ENCODE results near the gene STXBP4. TPM values are rescaled to one million over a fixed set of nuclear protein-coding genes. Genes with fewer than 3 reads are reported as not detected.

The STXBP4 gene
- total RNA-seq, 1 experiment from 2014 or later = 13.6 TPM

GRCh38 chr17:55117164-55117563, 148.6 kb downstream of the STXBP4 start:
- no peaks in the 10 kb centered on the region for H4K20me1 ChIP-seq (ENCODE audit: insufficient read depth)
- no peaks in the 10 kb centered on the region for H3K36me3 ChIP-seq (ENCODE audit: control insufficient read depth in 1 of 2, insufficient read depth in 2 of 2, low read length in 2 of 2)
- no peaks in the 10 kb centered on the region for H3K79me2 ChIP-seq (ENCODE audit: insufficient read depth, low read length)
- H3K27me3 ChIP-seq (ENCODE audit: insufficient read depth, low read length) = no peaks in the 10 kb centered on the region
- RAD21 ChIA-PET (ENCODE audit: low non-redundant PET in 1 of 2, low total read pairs in 2 of 2, uncharacterized antibody in 2 of 2, unreplicated experiment in 2 of 2) = no interaction called here
- no peak overlapping the region for H3K27ac ChIP-seq (ENCODE audit: low read depth, low read length)
- CTCF ChIA-PET = no interaction called here
- no peaks in the 10 kb centered on the region for H3K4me1 ChIP-seq (ENCODE audit: control insufficient read depth in 1 of 2, insufficient read depth in 2 of 2, low read length in 2 of 2)
- H3K9me2 ChIP-seq (ENCODE audit: insufficient read depth) = no peaks in the 10 kb centered on the region
- H3K9ac ChIP-seq (ENCODE audit: low read length) = no peak overlapping the region
- no peak for ATAC-seq
- DNase-seq (ENCODE audit: low read depth, low spot score) = no peak
- no peaks in the 10 kb centered on the region for H3K9me3 ChIP-seq (ENCODE audit: control insufficient read depth in 1 of 2, insufficient read depth in 1 of 2, low read depth in 1 of 2, low read length in 2 of 2)
- H3K4me2 ChIP-seq (ENCODE audit: low read length) = no peak overlapping the region
- H3K4me3 ChIP-seq (replicated peaks in 1 of 2; ENCODE audit: low read depth in 1 of 2, low read length in 2 of 2) = no peak overlapping the region
- TF ChIP-seq JUND (IDR thresholded peaks at IDR 0.05) = no peak
- no peak for TF ChIP-seq EZH2phosphoT487 (IDR thresholded peaks at IDR 0.05; ENCODE audit: borderline replicate concordance)
- TF ChIP-seq SRF (IDR thresholded peaks at IDR 0.05; ENCODE audit: low read depth) = no peak
- no peak for TF ChIP-seq REST (IDR thresholded peaks at IDR 0.05; ENCODE audit: low read depth)
- TF ChIP-seq CTCF (IDR thresholded peaks at IDR 0.05 in 2 of 3, conservative IDR thresholded peaks at IDR 0.05 in 1 of 3; ENCODE audit: borderline replicate concordance in 1 of 3, insufficient read depth in 1 of 3, low read depth in 2 of 3, low read length in 2 of 3) = no peak
- TF ChIP-seq ZNF274 (IDR thresholded peaks at IDR 0.05; ENCODE audit: low read depth, low read length) = no peak
- no peak for TF ChIP-seq SP1 (IDR thresholded peaks at IDR 0.05; ENCODE audit: low read depth)
- no peak for TF ChIP-seq MAX (IDR thresholded peaks at IDR 0.05)
- TF ChIP-seq ATF3 (IDR thresholded peaks at IDR 0.05) = no peak
- TF ChIP-seq POLR2A (IDR thresholded peaks at IDR 0.05; ENCODE audit: borderline replicate concordance, extremely low read depth, insufficient read depth, insufficient read length) = no peak
- no TSS peak for BruUV-seq (replicated peaks)
- POLR2A ChIA-PET = no interaction called here
- no peak overlapping the region for H2AFZ ChIP-seq (ENCODE audit: low read depth, low read length, poor library complexity, severe bottlenecking)
- intact Hi-C loops (cut with micrococcal nuclease) = no loop called here
